HG03521 (cell line): Measurements from ENCODE around the gene STPG4.

Experiments
- ATAC-seq: cut with Tn5 transposase; IDR thresholded peaks from one replicate; pipeline ENCODE4 v1.9.1; 2021; ENCODE audit warnings: mild to moderate bottlenecking, moderate library complexity; ENCODE audit not compliant: unreplicated experiment

Gene STPG4

DNA sequence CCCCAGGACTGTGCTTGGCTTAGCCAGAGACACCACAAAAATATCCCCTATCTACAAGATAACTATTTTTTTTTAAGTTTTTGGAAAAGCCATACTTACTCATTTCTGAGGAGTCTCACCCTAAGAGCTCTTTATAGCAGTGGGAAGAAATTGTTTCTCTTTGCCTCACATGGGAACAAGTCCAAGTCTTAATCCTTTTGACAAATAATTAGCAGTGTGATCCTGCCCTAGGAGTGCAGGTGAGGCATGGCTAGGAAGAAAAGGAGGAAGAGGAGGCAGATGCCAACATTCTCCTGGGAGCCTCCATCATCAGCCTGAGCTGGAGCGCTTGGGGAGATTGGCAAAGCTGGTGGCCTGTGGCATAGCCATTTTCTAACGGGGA, 115.6 kb downstream of the STPG4 start:
- ATAC-seq: no peak

DNA sequence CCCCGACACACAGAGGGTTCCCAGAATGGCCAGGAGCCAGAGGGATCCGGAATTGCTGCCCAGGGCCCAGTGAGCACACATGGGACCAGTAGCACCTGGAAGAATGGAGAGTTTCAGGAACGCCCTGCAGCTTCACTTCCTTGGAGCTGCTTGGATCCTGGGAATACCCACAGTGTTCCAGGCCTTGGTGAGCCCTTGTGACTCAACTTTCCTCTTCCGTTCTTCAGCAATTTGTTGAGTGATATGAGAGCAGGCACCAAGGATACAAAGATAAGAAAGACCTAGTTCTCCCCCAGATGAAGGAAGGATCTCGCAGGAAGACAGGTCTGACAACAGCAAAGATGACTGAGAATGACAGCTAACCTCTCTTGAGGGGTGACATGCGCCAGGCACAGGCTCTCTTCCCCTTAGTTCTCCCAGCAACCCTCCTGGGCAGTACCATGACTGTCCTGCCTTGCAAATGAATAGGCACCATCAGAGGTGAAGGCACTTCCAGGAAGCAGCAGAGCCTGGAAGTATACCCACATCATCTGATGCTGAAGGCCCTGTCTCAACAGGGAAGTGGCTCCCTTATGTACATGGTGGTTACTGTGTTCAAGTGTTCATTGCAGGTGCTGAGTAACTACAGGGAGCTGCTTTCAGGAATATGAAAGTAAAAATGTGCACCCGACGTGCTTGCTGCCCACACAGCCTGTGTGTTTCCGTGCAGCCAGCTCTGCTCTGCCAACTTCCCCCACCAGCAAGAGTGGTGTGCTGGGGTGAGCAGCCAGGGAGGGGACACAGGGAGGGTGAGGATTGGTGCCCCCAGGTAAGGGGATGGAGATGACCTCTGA, 116.2 kb downstream of the STPG4 start:
- ATAC-seq: no peak

DNA sequence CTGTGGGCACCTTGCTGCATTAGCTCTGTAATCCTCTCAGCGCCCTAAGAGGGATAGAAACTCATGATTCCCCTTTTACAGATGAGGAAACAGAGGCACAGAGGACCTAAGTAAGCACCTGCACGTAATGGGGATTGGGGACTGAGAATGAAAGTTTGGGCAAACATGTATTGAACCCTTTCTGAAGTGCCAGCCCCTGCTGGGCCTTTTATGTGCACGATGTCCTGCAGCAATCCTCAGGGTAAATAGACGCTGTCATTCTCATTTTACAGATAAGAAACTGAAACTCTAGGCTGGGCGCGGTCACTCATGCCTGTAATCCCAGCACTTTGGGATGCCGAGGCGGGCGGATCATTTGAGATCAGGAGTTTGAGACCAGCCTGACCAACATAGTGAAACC, 117.4 kb downstream of the STPG4 start:
- no peak for ATAC-seq
